RKO (cell line): Measurements from ENCODE around the gene FLT3LG.

Experiments used
- DNase-seq: peaks from one replicate; pipeline ENCODE4 v3.0.0-alpha.2; 2016; ENCODE audit warnings: low spot score

FLT3LG gene

GRCh38 chr19:49473868-49474541 is at the start of gene FLT3LG:
TSS of gene FLT3LG (plus strand) at chr19:49474215. CDS start at chr19:49474640, 425 bp downstream.
- peak; percentile 80 for DNase-seq

- no peak for DNase-seq
Measured at GRCh38 chr19:49425178-49425577, 48.8 kb upstream of the FLT3LG start, which contains the start of gene GFY. TSS of gene GFY (plus strand) at chr19:49425388. CDS start at chr19:49426431, 1,043 bp downstream.

GRCh38 chr19:49425922-49426592 is 48.0 kb upstream of the FLT3LG start:
- no peak for DNase-seq

GRCh38 chr19:49427339-49427738 is 46.7 kb upstream of the FLT3LG start:
- DNase-seq, result no peak

GRCh38 chr19:49427855-49428546 is 46.0 kb upstream of the FLT3LG start:
- DNase-seq, result no peak

GRCh38 chr19:49428547-49429451 is 45.2 kb upstream of the FLT3LG start:
- DNase-seq, result no peak

GRCh38 chr19:49430172-49430677 is 43.8 kb upstream of the FLT3LG start:
- peak; percentile 15 for DNase-seq

GRCh38 chr19:49430678-49431329 is 43.2 kb upstream of the FLT3LG start:
- peak; percentile 56 for DNase-seq

GRCh38 chr19:49431330-49431749 is 42.7 kb upstream of the FLT3LG start:
- no peak for DNase-seq

- no peak for DNase-seq
Measured at GRCh38 chr19:49432141-49433073, 41.6 kb upstream of the FLT3LG start.

GRCh38 chr19:49433240-49433901 is 40.6 kb upstream of the FLT3LG start:
- DNase-seq, result no peak

GRCh38 chr19:49434907-49435583 is 39.0 kb upstream of the FLT3LG start:
- DNase-seq, result no peak

- DNase-seq, result no peak
Measured at GRCh38 chr19:49435670-49436069, 38.3 kb upstream of the FLT3LG start.

GRCh38 chr19:49436381-49437017 is 37.5 kb upstream of the FLT3LG start:
- DNase-seq, result no peak

- DNase-seq, result no peak
Measured at GRCh38 chr19:49437231-49437630, 36.8 kb upstream of the FLT3LG start.

- DNase-seq, result no peak
Measured at GRCh38 chr19:49438261-49438660, 35.8 kb upstream of the FLT3LG start.

- no peak for DNase-seq
Measured at GRCh38 chr19:49439836-49440235, 34.2 kb upstream of the FLT3LG start.

- DNase-seq, result no peak
Measured at GRCh38 chr19:49440439-49441209, 33.4 kb upstream of the FLT3LG start.
